Adrenal gland (tissue), 12 donors: ENCODE measurements around the gene MRPS27. TPM values are rescaled to one million over a fixed set of nuclear protein-coding genes. Genes with fewer than 3 reads are reported as not detected.

Experiments used
- DNase-seq, 7 donors: peaks; one replicate each; pipeline ENCODE4 v3.0.0-alpha.2; 2019 to 2020
- H3K27ac ChIP-seq, 5 donors: fragments of 200-600 bp; sonication (generic) in 4 of 5; 1 replicate in 3 of 5; 2 replicates in 2 of 5; pipeline versions ENCODE4 v1.5.1 to v1.8.0; 2016 to 2020; ENCODE audit warnings: mild to moderate bottlenecking in 1 of 5
- H3K27me3 ChIP-seq: fragments of 200-600 bp; 2 replicates; pipeline ENCODE4 v1.8.0; 2021
- H3K36me3 ChIP-seq, 2 donors: fragments of 200-600 bp; replicated peaks in 1 of 2; 1 replicate in 1 of 2; 2 replicates in 1 of 2; pipeline versions ENCODE4 v1.5.1 to v1.8.0; 2018 to 2022
- H3K4me1 ChIP-seq, 2 donors: fragments of 200-600 bp; replicated peaks in 1 of 2; 1 replicate in 1 of 2; 2 replicates in 1 of 2; pipeline versions ENCODE4 v1.5.1 to v1.8.0; 2018 to 2021
- H3K4me3 ChIP-seq, 4 donors: fragments of 200-600 bp; sonication (generic) in 3 of 4; one replicate each; pipeline ENCODE4 v1.5.1; 2016 to 2018
- H3K9me3 ChIP-seq, 3 donors: fragments of 200-600 bp; sonication (generic) in 1 of 3; replicated peaks in 1 of 3; 1 replicate in 2 of 3; 2 replicates in 1 of 3; pipeline versions ENCODE4 v1.5.1 to v1.8.0; 2016 to 2021
- POLR2A ChIP-seq, 2 donors: fragments of 450-650 bp; IDR thresholded peaks; one replicate each; pipeline ENCODE4 v1.6.1; 2017; ENCODE audit warnings: antibody characterized with exemption in 2 of 2, mild to moderate bottlenecking in 2 of 2, moderate library complexity in 1 of 2
- WGBS, 4 donors: extraction: QIAGEN DNeasy Blood & Tissue Kit in 2 of 4; methylation state at CpG; one replicate each; pipeline versions ENCODE4 v1.1.5 to v1.1.7; 2013 to 2017; 5-methylcytosine and 5-hydroxymethylcytosine counted together
- intact Hi-C, 2 donors: fragments of 100-400 bp; cut with DNase I; formaldehyde crosslinking; loops; one replicate each; pipeline versions ENCODE4 v1.14.1 to v1.15.0; 2022 to 2023
- polyA plus RNA-seq, 3 donors: library from polyadenylated mRNA; stranded (reverse); fragments of 200-250 nt in 2 of 3; fragments of 350-450 nt in 1 of 3; fragmentation: Illumina TruSeq in 1 of 3; extraction: RNeasy Lipid Tissue Mini Kit (QIAGEN cat#74804) in 1 of 3; gene quantifications; one replicate each; pipeline ENCODE4 v1.2.3, GENCODE V29; 2013 to 2014
- total RNA-seq, 9 donors: library from RNA; depleted of rRNA in 4 of 9; stranded (reverse); fragments of >200 nt in 4 of 9; fragments of 120-200 nt in 1 of 9; fragmentation: NEBNext Ultra II Directional in 1 of 9; extraction: Animal tissue kit (Norgen Biotek cat#: 25700) in 1 of 9; gene quantifications; one replicate each; pipeline versions ENCODE4 v1.1.0 to v1.2.4, GENCODE V29; 2013 to 2023
- TF ChIP-seq, protein P1 (sequence below), 6 experiments: fragments of 450-650 bp in 4 of 6; fragments of 200-600 bp in 2 of 6; sonication (generic) in 1 of 6; IDR thresholded peaks; 1 replicate in 5 of 6; 2 replicates in 1 of 6; pipeline versions ENCODE4 v1.5.1 to v1.8.0; 2016 to 2021; ENCODE audit warnings: antibody characterized with exemption in 6 of 6, mild to moderate bottlenecking in 2 of 6, moderate library complexity in 1 of 6
- donor health status: healthy with polysubstance abuse.
- donor health status: Bipolar disorder and iron deficiency.
- donor health status: DM: yes; HTN: yes; CAD: no.
- donor health status: DM: no; HTN: no; CAD: no.
- donor health status: DM: no; HTN: no; CAD: no.
- donor health status: DM: yes; HTN: yes; CAD: no.

MRPS27 gene
- total and polyA plus RNA-seq, 12 donors, result 20.8 to 92.8 (median 67.3) TPM

- 63 to 94% (median 87%) methylated on average over 1 of the region's 1 CpG for WGBS, 4 donors
These were observed 10.7 kb upstream of the MRPS27 start for GRCh38 chr5:72330712-72331111.

GRCh38 chr5:72328172-72328571 lies 8.1 kb upstream of the MRPS27 start:
- H3K36me3 ChIP-seq, result peaks cover 0 to 34% of the 10 kb centered on the region in 2 donors
- intact Hi-C loops, result loop anchor here in 1 of 2 donors (10.0 kb wide), 1 partner anchor 543 kb away; no protein-coding TSS in a partner anchor

More at GRCh38 chr5:72330712-72331111, 10.7 kb upstream of the MRPS27 start:
- DNase-seq, result no peak
- peaks cover 0 to 28% of the 10 kb centered on the region in 2 donors for H3K36me3 ChIP-seq
- H3K27ac ChIP-seq, result no peak overlapping the region
- H3K27me3 ChIP-seq, result no peaks in the 10 kb centered on the region
- TF ChIP-seq, protein P1, sequence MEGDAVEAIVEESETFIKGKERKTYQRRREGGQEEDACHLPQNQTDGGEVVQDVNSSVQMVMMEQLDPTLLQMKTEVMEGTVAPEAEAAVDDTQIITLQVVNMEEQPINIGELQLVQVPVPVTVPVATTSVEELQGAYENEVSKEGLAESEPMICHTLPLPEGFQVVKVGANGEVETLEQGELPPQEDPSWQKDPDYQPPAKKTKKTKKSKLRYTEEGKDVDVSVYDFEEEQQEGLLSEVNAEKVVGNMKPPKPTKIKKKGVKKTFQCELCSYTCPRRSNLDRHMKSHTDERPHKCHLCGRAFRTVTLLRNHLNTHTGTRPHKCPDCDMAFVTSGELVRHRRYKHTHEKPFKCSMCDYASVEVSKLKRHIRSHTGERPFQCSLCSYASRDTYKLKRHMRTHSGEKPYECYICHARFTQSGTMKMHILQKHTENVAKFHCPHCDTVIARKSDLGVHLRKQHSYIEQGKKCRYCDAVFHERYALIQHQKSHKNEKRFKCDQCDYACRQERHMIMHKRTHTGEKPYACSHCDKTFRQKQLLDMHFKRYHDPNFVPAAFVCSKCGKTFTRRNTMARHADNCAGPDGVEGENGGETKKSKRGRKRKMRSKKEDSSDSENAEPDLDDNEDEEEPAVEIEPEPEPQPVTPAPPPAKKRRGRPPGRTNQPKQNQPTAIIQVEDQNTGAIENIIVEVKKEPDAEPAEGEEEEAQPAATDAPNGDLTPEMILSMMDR (IDR thresholded peaks at IDR 0.05), result no peak
- H3K4me3 ChIP-seq, result no peak overlapping the region
- H3K9me3 ChIP-seq, result no peaks in the 10 kb centered on the region
- intact Hi-C loops, result no loop called here
- H3K4me1 ChIP-seq, result peaks cover 0 to 5% of the 10 kb centered on the region in 2 donors

DNA sequence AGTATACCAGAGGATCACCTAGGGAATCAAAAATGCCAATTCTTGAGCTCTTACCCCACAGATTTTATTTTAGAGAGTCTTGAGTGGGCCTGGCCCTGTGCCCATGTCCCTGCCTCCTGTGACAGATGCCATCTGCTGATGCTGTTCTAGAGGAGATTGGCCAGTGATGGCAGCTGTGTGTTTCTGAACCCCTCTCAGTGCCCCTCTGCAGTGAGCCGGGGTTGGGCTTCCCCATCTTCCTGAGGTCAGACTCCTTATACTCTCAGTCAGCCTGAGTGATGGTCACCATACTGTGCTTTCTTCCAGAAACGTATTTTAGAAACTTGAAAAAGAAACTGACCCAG lies 6.2 kb upstream of the MRPS27 start:
- Histone ChIP-seq H3K36me3 (peaks cover 0 to 39% of the 10 kb centered on the region in 2 donors), H3K27ac (no peak overlapping the region), H3K4me3 (no peak overlapping the region), H3K27me3 (no peaks in the 10 kb centered on the region), H3K4me1 (peaks cover 0 to 5% of the 10 kb centered on the region in 2 donors), H3K9me3 (no peaks in the 10 kb centered on the region)
- no peak for DNase-seq
- intact Hi-C loops, result loop anchor here in 1 of 2 donors (10.0 kb wide), 1 partner anchor 541 kb away; no protein-coding TSS in a partner anchor
- TF ChIP-seq POLR2A (IDR thresholded peaks at IDR 0.05), result no peak
- TF ChIP-seq, protein P1 (IDR thresholded peaks at IDR 0.05), result no peak
- WGBS, 4 donors, result 92 to 95% (median 92%) methylated on average over 2 of the region's 2 CpGs

More at GRCh38 chr5:72328172-72328571, 8.1 kb upstream of the MRPS27 start:
- no peak for TF ChIP-seq POLR2A (IDR thresholded peaks at IDR 0.05)
- TF ChIP-seq, protein P1 (IDR thresholded peaks at IDR 0.05), result no peak
- peak; percentile 35 to 83 (median 58) for DNase-seq
- Histone ChIP-seq H3K9me3 (no peaks in the 10 kb centered on the region), H3K27ac (no peak overlapping the region), H3K27me3 (no peaks in the 10 kb centered on the region), H3K4me1 (peaks cover 0 to 5% of the 10 kb centered on the region in 2 donors), H3K4me3 (no peak overlapping the region)

DNA sequence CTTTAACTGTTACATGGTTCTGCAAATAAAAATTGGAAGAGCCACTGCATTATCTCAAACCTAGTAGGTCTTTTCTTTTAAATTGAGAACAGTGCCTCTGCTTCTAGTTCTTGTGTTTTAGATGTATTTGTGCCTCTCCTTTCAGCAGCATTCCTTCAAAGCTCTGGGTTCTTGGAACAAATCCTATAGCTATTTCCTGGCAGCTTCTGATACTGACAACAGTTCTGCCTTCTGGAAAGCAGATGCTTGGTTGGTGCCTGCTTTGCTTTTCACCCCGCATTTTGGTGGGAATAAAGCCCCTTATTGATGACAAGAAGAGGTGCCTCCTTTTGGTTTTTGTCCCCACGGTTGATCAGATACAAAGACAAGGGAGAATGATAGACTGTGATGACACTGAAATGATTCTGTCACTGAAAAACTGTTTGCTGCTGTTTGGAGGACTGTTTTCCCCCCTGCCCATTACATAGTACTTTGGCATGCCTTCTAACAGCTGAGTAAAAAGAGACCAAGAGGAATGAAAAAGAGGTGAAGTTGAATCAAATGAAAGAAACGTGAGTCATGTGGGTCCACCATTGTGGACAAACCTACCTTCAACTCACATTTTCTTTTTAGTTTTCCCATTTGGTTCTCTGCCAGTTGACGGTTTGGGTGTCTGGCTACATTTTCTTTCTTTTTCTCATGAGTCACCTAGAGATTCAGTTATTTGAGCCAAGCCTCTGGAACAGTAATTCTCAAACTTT lies 5.7 kb upstream of the MRPS27 start:
- peaks cover 0 to 35% of the 10 kb centered on the region in 2 donors for H3K36me3 ChIP-seq
- no peaks in the 10 kb centered on the region for H3K9me3 ChIP-seq
- TF ChIP-seq, protein P1 (IDR thresholded peaks at IDR 0.05), result no peak
- no peak for TF ChIP-seq POLR2A (IDR thresholded peaks at IDR 0.05)
- no peaks in the 10 kb centered on the region for H3K27me3 ChIP-seq
- 74 to 84% (median 80%) methylated on average over 4 of the region's 4 CpGs for WGBS, 4 donors
- H3K4me1 ChIP-seq, result peaks cover 4 to 9% of the 10 kb centered on the region in 2 donors
- no peak overlapping the region for H3K4me3 ChIP-seq
- H3K27ac ChIP-seq, result no peak overlapping the region
- DNase-seq, result no peak
- intact Hi-C loops, result loop anchor here in 1 of 2 donors (10.0 kb wide), 1 partner anchor 541 kb away; no protein-coding TSS in a partner anchor
